Activated CD8-positive, alpha-beta memory T cell treated with anti-CD3 and anti-CD28 coated beads, Interleukin-2, amount 10 ng/mL, durations not matched to agents 7 days and 5 days (primary cell): ENCODE data around the gene CCT2. TPM values are rescaled to one million over a fixed set of nuclear protein-coding genes. Genes with fewer than 3 reads are reported as not detected.

ENCODE experiments used
- ATAC-seq: fragments of 150-1000 bp; cut with Tn5 transposase; one replicate; pipeline ENCODE4 v1.10.0; 2021; ENCODE audit warnings: moderate library complexity
- CTCF ChIA-PET: fragments of 350-600 bp; sonication (Branson Sonifier 250); formaldehyde crosslinking; loops from one replicate; lab custom pipeline; 2021; ENCODE audit warnings: antibody characterized with exemption; lab: Charles Lee
- DNase-seq: peaks from one replicate; pipeline ENCODE4 v3.0.0-alpha.2; 2020
- H3K27ac Mint-ChIP-seq: one replicate; pipeline ENCODE4 v1.8.0; 2021; ENCODE audit warnings: mild to moderate bottlenecking, mixed read lengths
- H3K27me3 Mint-ChIP-seq: one replicate; pipeline ENCODE4 v1.8.0; 2021; ENCODE audit warnings: mixed read lengths
- H3K36me3 Mint-ChIP-seq: one replicate; pipeline ENCODE4 v1.8.0; 2021; ENCODE audit warnings: mild to moderate bottlenecking, mixed read lengths
- H3K4me1 Mint-ChIP-seq: one replicate; pipeline ENCODE4 v1.8.0; 2021; ENCODE audit warnings: mixed read lengths
- H3K4me3 Mint-ChIP-seq: one replicate; pipeline ENCODE4 v1.8.0; 2021; ENCODE audit warnings: mild to moderate bottlenecking, moderate library complexity, mixed read lengths
- H3K9me3 Mint-ChIP-seq: one replicate; pipeline ENCODE4 v1.8.0; 2022; ENCODE audit warnings: low read depth, mixed read lengths
- microRNA-seq: library from miRNA; unstranded; fragments of <30 nt; microRNA quantifications from one replicate; pipeline ENCODE4 v1.2.0, GENCODE V29; 2022
- total RNA-seq, 2 experiments: library from RNA; stranded (reverse); gene quantifications; one replicate each; pipeline ENCODE4 v1.2.3, GENCODE V29; 2021

The CCT2 gene
- total RNA-seq, 2 experiments from 2014 or later, result 193 to 271 TPM

- Mint-ChIP-seq H3K27me3 (peaks cover 5% of the 10 kb centered on the region), H3K4me3 (no peak overlapping the region), H3K9me3 (no peaks in the 10 kb centered on the region), H3K27ac (no peak overlapping the region), H3K4me1 (no peaks in the 10 kb centered on the region), H3K36me3 (no peaks in the 10 kb centered on the region)
- DNase-seq, result no peak
- ATAC-seq, result no peak
- CTCF ChIA-PET, result no interaction called here
Observed at GRCh38 chr12:69627501-69627900, 42.2 kb downstream of the CCT2 start.

- no peaks in the 10 kb centered on the region for H3K36me3 Mint-ChIP-seq
- no peak overlapping the region for H3K27ac Mint-ChIP-seq
- no peak overlapping the region for H3K4me3 Mint-ChIP-seq
- ATAC-seq, result no peak
- H3K9me3 Mint-ChIP-seq, result no peaks in the 10 kb centered on the region
- H3K27me3 Mint-ChIP-seq, result peaks cover 5% of the 10 kb centered on the region
- CTCF ChIA-PET, result interaction anchor here (1.2 kb wide), 1 partner anchor 273 kb away, joined by 3 read pairs; no protein-coding TSS in a partner anchor
- H3K4me1 Mint-ChIP-seq, result no peaks in the 10 kb centered on the region
- DNase-seq, result no peak
Observed at GRCh38 chr12:69630191-69630590, 44.9 kb downstream of the CCT2 start.

- H3K36me3 Mint-ChIP-seq, result no peaks in the 10 kb centered on the region
- no peak overlapping the region for H3K4me3 Mint-ChIP-seq
- ATAC-seq (no peak), DNase-seq (no peak)
- H3K9me3 Mint-ChIP-seq, result no peaks in the 10 kb centered on the region
- no peak overlapping the region for H3K27ac Mint-ChIP-seq
- H3K27me3 Mint-ChIP-seq, result peaks cover 2% of the 10 kb centered on the region
- CTCF ChIA-PET, result no interaction called here
- H3K4me1 Mint-ChIP-seq, result no peaks in the 10 kb centered on the region
Observed at GRCh38 chr12:69633061-69633460, 47.8 kb downstream of the CCT2 start.

GRCh38 chr12:69639400-69640016 lies 54.2 kb downstream of the CCT2 start:
- Mint-ChIP-seq H3K27me3 (peaks cover 2% of the 10 kb centered on the region), H3K36me3 (no peaks in the 10 kb centered on the region), H3K4me3 (no peak overlapping the region), H3K27ac (no peak overlapping the region), H3K9me3 (no peaks in the 10 kb centered on the region), H3K4me1 (no peaks in the 10 kb centered on the region)
- DNase-seq (peak; percentile 71), ATAC-seq (peak; percentile 89)
- CTCF ChIA-PET, result interaction anchor here (0.7 to 6.2 kb wide), 15 partner anchors 10 to 579 kb away, joined by 3 to 42 read pairs (median 5); partner anchors contain the start of gene LYZ

- CTCF ChIA-PET, result interaction anchor here (3.2 to 6.2 kb wide), 2 partner anchors 8 to 284 kb away, joined by 10 to 42 read pairs; no protein-coding TSS in a partner anchor
- Mint-ChIP-seq H3K4me3 (no peak overlapping the region), H3K36me3 (no peaks in the 10 kb centered on the region), H3K27me3 (peaks cover 5% of the 10 kb centered on the region), H3K4me1 (no peaks in the 10 kb centered on the region), H3K27ac (no peak overlapping the region), H3K9me3 (no peaks in the 10 kb centered on the region)
- DNase-seq, result no peak
- no peak for ATAC-seq
Observed at GRCh38 chr12:69641546-69641945, 56.3 kb downstream of the CCT2 start.

- CTCF ChIA-PET, result no interaction called here
- Mint-ChIP-seq H3K36me3 (no peaks in the 10 kb centered on the region), H3K27ac (no peak overlapping the region), H3K4me3 (no peak overlapping the region), H3K9me3 (no peaks in the 10 kb centered on the region), H3K27me3 (peaks cover 9% of the 10 kb centered on the region), H3K4me1 (no peaks in the 10 kb centered on the region)
- ATAC-seq, result no peak
- no peak for DNase-seq
Observed at GRCh38 chr12:69642531-69642930, 57.3 kb downstream of the CCT2 start.

GRCh38 chr12:69644511-69644910 lies 59.3 kb downstream of the CCT2 start:
- peaks cover 26% of the 10 kb centered on the region for H3K27me3 Mint-ChIP-seq
- H3K27ac Mint-ChIP-seq, result no peak overlapping the region
- CTCF ChIA-PET, result interaction anchor here (1.2 kb wide), 1 partner anchor 353 kb away, joined by 4 read pairs; no protein-coding TSS in a partner anchor
- H3K4me3 Mint-ChIP-seq, result no peak overlapping the region
- DNase-seq, result no peak
- no peaks in the 10 kb centered on the region for H3K9me3 Mint-ChIP-seq
- no peaks in the 10 kb centered on the region for H3K36me3 Mint-ChIP-seq
- H3K4me1 Mint-ChIP-seq, result no peaks in the 10 kb centered on the region
- ATAC-seq, result no peak

GRCh38 chr12:69645031-69645430 lies 59.8 kb downstream of the CCT2 start:
- no peak for DNase-seq
- H3K4me1 Mint-ChIP-seq, result no peaks in the 10 kb centered on the region
- no peaks in the 10 kb centered on the region for H3K9me3 Mint-ChIP-seq
- H3K27ac Mint-ChIP-seq, result no peak overlapping the region
- peaks cover 31% of the 10 kb centered on the region for H3K27me3 Mint-ChIP-seq
- CTCF ChIA-PET, result interaction anchor here (1.2 kb wide), 1 partner anchor 354 kb away, joined by 4 read pairs; no protein-coding TSS in a partner anchor
- no peaks in the 10 kb centered on the region for H3K36me3 Mint-ChIP-seq
- no peak overlapping the region for H3K4me3 Mint-ChIP-seq
- ATAC-seq, result no peak

GRCh38 chr12:69647178-69647577 lies 61.9 kb downstream of the CCT2 start:
- CTCF ChIA-PET, result no interaction called here
- no peak for DNase-seq
- Mint-ChIP-seq H3K4me1 (no peaks in the 10 kb centered on the region), H3K27ac (no peak overlapping the region), H3K27me3 (peaks cover 35% of the 10 kb centered on the region), H3K36me3 (no peaks in the 10 kb centered on the region), H3K4me3 (no peak overlapping the region), H3K9me3 (no peaks in the 10 kb centered on the region)
- ATAC-seq, result no peak

- ATAC-seq (no peak), DNase-seq (no peak)
- Mint-ChIP-seq H3K27me3 (peaks cover 35% of the 10 kb centered on the region), H3K36me3 (no peaks in the 10 kb centered on the region), H3K27ac (no peak overlapping the region), H3K9me3 (no peaks in the 10 kb centered on the region), H3K4me3 (no peak overlapping the region), H3K4me1 (no peaks in the 10 kb centered on the region)
- CTCF ChIA-PET, result interaction anchor here (2.1 kb wide), 1 partner anchor 9 kb away, joined by 10 read pairs; no protein-coding TSS in a partner anchor
Observed at GRCh38 chr12:69648476-69648875, 63.2 kb downstream of the CCT2 start.

- ATAC-seq (no peak), DNase-seq (no peak)
- Mint-ChIP-seq H3K27ac (no peak overlapping the region), H3K27me3 (peaks cover 33% of the 10 kb centered on the region), H3K4me3 (no peak overlapping the region), H3K4me1 (no peaks in the 10 kb centered on the region), H3K36me3 (no peaks in the 10 kb centered on the region), H3K9me3 (no peaks in the 10 kb centered on the region)
- CTCF ChIA-PET, result interaction anchor here (2.1 kb wide), 1 partner anchor 10 kb away, joined by 10 read pairs; no protein-coding TSS in a partner anchor
Observed at GRCh38 chr12:69649529-69649928, 64.3 kb downstream of the CCT2 start.

Small RNA genes lying within 50 kb of the gene (microRNA-seq; reads per million reads assigned to microRNA genes)
- gene MIR3913-1, result not detected
- not detected for gene MIR3913-2

Other genes with a start within 250 kb of the CCT2 start
- gene LYZ, start 237.1 kb upstream of the CCT2 start, total RNA-seq, result under 1 TPM in 1 of 2 experiments, not detected in 1; 0.21 TPM
- gene YEATS4, start 225.7 kb upstream of the CCT2 start, total RNA-seq, result 10 to 100 TPM; 40.9 to 47.3 TPM
- gene FRS2, start 115.1 kb upstream of the CCT2 start, total RNA-seq, result 10 to 100 TPM; 11.5 to 12.8 TPM
- not detected for gene LRRC10, start 25.4 kb downstream of the CCT2 start, total RNA-seq
- not detected for gene BEST3, start 113.8 kb downstream of the CCT2 start, total RNA-seq
- 10 to 100 TPM; 19.3 to 25.0 TPM for gene RAB3IP, start 153.4 kb downstream of the CCT2 start, total RNA-seq
- not detected for gene MYRFL, start 239.8 kb downstream of the CCT2 start, total RNA-seq